HG02840 (cell line): ENCODE measurements around the gene DPF3.

Experiments
- ATAC-seq: cut with Tn5 transposase; IDR thresholded peaks from one replicate; pipeline ENCODE4 v1.9.1; 2021; ENCODE audit warnings: mild to moderate bottlenecking, moderate library complexity, moderate number of reproducible peaks; ENCODE audit not compliant: unreplicated experiment, low FRiP score

The DPF3 gene

GRCh38 chr14:72845683-72846082 lies 48.2 kb downstream of the DPF3 start:
- ATAC-seq: no peak

- no peak for ATAC-seq
Measured at GRCh38 chr14:72845196-72845595, 48.7 kb downstream of the DPF3 start.

DNA sequence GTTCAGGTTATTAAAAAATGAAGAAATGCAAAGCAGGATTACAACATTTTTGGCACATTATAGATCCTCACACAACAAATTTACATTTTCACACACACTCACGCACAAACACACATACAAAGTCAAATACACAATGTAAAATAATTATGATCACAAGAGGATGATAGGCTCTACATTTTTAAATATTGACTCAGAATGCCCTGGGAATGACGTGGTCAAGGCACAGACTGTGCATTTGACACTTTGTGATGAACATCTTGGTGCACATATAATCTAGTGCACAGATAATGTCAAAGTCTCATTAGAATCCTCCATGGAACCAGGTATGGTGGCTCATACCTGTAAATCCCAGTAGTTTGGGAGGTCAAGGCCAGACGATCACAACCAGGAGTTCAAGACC lies 49.4 kb downstream of the DPF3 start:
- ATAC-seq: no peak

- no peak for ATAC-seq
Measured at GRCh38 chr14:72839753-72840607, 53.9 kb downstream of the DPF3 start.

DNA sequence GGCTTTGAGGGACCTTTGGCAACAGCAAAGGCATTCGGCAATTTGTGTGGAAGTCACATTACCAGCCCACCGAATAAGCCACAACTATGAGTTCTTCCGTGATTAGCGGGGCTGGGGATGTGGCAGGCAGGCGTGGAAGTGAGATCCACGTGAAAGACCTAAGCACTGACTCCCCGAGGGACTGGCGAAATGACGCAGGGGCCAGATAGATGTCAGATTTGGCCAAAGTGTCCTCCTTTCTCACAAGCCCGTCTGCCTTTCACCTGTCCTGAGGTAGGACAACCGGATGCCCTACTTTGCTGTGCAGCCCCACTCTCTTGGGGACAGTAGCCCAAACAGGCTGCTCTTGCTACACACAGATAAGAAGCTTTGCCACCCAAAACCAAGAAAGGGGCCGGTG lies 54.5 kb downstream of the DPF3 start:
- ATAC-seq: no peak

DNA sequence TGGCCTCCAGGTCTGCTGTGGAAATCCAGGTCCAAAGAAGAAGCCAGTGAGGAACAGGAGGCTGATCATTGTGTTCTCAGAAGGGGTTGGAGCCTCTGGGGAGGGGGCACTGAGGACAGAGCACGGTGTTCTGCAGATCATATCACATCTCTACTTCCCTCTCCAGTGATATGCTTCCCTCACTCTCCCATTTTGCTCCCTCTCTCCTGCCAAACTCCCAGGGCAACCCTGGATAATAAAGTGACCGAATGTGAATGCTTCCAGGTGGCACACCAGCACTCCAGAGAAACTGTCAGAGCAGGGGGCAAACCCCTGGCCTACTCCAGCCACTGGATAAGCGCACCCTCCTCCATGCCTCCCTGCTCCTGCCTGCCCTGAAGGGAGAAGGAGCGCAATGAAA lies 57.8 kb downstream of the DPF3 start:
- ATAC-seq: no peak

DNA sequence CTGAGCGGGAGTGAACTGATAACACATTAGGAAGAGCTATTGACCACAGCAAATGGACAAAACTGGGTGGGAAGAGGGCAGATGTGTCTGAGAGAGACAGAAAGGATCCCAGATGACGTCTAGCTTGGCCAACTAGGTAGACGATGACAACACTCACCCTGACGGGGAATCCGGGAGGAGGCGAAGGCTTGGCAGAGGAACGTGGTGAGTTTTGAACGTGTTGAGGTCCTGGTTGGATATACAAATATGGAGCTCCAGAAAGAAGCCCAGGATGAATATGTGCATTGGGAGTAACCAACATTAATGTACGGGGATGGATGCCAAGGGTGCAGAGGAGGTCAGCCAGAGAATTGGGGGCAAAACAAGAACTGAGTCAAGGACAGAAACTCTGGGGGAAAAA lies 60.7 kb downstream of the DPF3 start:
- ATAC-seq: no peak

DNA sequence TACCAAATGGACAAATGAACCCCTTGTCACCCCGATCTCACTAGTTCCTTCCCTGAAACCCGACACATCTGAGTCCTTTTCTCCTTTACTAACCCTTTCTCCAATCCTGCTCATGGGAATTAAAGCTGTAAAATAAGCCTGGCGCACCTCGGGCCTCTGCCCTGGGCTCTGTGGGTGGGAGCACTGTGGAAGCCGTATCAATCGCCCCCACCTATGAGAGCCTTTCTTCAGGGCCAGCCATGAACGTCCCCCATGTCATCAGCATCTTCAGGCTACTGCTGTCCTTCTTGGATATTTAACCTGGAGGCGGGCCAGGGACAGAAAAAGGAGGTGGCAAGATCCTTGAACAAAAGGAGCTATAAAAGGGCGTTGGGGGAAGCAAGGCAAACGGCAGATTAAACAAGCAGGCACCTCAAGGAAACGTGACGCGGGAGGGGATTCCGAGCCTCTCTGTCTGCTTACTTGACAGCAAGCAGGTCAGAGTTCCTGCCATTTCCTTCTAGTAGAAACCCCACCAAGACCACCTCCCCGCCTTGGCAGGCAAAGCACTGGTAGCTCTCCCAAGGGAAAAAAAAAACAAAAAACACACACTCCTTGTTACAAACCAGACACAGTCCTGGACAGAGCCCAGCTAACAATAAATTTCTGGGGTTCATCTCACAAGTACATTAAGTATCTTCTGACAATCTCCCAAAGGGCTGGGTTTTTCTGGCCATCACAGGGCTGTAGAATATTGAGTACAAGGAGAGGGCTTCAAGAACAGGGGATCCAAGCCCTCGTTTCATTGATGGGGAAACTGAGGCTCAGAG lies 62.9 kb downstream of the DPF3 start:
- no peak for ATAC-seq

- no peak for ATAC-seq
Measured at GRCh38 chr14:72830356-72830755, 63.5 kb downstream of the DPF3 start.

- ATAC-seq: no peak
Measured at GRCh38 chr14:72828604-72829003, 65.3 kb downstream of the DPF3 start.

DNA sequence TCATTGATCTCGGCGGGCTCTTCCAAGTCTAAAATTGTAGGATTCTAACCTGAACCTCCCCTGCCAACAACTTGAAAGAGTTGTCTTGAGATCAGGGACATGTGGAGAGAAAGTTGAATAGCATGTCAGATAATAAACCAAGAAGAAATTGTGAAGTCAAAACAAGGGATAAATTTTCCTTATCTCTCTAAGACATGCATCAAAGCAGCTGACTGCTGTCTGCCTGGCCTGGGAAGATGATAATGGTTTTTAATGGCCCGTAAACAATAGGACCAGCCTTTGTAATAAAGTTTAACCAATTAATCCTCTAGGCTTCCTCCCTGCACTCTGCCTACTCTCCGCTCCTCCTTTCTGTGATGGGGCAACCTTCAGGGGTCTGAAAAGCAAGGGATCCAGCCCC lies 67.9 kb downstream of the DPF3 start:
- ATAC-seq: no peak

DNA sequence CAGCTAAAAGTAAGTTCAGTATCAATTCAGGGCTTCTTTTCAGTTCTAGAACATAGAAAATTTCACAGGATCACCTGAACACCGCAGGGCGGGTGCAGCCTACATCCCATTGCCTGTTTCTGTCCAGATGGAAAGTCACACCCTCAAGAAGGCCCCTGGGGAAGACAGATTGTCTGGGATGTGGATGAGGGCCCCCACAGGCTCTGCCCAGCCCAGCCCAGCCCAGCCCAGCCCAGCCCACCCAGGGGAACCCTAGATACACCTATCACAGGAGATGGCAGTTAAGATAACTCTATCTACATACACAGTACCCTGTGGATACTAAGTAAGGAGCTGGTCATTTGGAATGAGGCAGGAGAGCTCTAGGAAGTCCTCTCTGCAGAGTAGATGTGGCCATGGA lies 68.4 kb downstream of the DPF3 start:
- ATAC-seq: no peak

GRCh38 chr14:72824051-72824450 lies 69.8 kb downstream of the DPF3 start:
- ATAC-seq: no peak

DNA sequence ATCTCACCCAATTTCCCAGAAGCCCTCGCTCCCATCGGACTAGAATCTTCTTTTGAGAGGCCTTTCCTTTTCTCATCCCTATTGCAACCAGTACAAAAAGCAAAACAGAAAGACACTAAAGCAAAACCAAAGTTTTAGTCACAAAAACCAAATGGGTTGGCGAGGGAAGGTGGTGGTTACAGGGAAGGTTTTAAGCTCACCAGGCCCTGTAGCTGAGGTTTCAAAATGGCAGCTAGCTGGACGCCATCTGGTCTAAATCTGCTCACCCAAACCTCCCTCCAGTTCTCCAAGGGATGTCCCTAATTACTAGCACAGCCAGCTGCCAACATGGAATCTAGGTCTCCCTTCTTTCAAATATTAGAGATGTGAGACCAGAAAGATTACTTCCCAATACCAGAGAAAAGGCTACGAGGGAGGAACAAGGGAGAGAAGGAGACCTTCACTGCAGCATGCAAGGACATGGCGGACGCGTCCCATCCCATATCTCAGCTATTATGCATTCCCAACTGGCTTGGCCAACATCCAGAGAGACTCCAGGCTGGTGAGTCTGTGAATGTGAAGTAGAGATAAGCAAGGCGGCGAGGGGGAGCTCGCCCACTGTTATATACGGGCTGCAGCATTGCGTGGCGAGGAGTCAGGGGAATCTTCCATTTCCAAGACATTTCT lies 70.8 kb downstream of the DPF3 start:
- ATAC-seq: no peak

- no peak for ATAC-seq
Measured at GRCh38 chr14:72818998-72819397, 74.9 kb downstream of the DPF3 start.

DNA sequence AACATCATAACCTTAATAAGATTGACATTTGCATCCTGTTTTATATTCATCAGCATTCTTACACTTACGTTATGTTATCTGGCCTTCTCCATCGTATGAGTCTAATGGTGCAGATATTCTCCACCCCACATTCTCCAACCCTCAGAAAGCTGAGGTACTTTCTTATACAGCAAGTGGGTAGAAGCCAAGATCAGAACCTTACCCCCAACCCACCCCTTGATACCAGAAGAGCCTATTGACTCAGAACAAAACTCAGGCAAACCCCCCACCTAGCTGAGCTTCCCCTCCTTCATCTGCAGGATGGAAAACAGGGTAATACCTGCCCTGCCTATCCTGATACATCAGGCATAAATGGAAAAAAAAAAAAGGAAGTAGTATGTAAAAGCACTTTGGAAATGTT lies 77.6 kb downstream of the DPF3 start:
- no peak for ATAC-seq

DNA sequence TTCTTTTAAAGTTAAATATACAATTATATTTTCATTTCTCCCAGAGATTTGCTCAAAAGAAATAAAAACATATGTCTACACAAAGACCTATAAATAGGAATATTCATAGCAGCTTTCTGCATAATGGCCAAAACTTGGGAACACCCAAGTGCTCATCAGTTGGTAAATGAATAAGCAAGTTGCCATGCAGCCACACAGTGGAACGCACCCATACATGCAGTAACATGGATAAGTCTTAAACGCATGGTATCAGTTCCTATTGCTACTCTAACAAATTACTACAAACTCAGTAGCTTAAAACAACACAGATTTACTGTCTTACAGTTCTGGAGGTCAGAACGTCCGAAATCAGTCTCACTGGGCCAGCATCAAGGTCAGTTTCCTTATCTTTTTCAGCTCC lies 78.5 kb downstream of the DPF3 start:
- ATAC-seq: no peak

- ATAC-seq: no peak
Measured at GRCh38 chr14:72812292-72812851, 81.5 kb downstream of the DPF3 start.

DNA sequence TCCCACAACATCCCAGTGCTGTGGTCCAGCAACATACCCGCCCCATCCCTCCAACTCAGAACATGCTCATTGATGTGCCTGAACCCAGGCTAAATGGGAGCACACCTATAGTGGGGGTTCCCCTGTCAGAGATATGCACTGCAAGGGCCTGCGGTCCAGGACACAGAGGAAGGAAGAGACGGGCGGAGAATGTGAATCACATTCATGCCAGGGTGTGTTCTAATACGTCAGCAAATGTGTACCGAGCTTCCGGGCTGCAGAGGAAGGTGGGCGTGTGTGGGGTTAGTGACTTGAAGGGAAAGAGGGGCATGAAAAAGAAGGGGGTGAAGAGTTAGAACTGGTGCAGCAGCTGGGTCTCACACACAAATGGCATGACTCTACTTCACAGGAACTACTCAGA lies 83.7 kb downstream of the DPF3 start:
- no peak for ATAC-seq

- no peak for ATAC-seq
Measured at GRCh38 chr14:72809063-72809462, 84.8 kb downstream of the DPF3 start.

GRCh38 chr14:72808564-72808963 lies 85.3 kb downstream of the DPF3 start:
- ATAC-seq: no peak
